ENCODE data around the gene CD96.

Gene CD96

DNA sequence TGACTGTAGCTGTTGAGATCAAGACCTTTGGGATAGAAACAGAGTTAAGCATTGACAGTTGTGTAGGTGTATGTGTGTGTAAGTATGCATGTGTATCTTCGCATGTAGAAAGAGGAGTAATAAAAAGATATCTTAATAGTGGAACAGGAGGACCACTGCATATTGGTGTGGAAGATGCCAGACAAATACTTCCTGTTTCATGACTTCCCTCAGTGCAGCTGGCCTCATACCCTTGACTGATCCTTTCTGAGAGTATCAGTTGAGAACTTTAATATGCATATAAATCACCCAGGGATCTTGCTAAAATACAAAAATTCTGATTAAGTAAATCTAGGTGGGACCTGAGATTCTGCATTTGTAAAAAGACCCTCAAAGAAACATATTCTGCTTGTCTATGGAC is 61.7 kb downstream of the CD96 start:
- TF ChIP-seq, protein P1, sequence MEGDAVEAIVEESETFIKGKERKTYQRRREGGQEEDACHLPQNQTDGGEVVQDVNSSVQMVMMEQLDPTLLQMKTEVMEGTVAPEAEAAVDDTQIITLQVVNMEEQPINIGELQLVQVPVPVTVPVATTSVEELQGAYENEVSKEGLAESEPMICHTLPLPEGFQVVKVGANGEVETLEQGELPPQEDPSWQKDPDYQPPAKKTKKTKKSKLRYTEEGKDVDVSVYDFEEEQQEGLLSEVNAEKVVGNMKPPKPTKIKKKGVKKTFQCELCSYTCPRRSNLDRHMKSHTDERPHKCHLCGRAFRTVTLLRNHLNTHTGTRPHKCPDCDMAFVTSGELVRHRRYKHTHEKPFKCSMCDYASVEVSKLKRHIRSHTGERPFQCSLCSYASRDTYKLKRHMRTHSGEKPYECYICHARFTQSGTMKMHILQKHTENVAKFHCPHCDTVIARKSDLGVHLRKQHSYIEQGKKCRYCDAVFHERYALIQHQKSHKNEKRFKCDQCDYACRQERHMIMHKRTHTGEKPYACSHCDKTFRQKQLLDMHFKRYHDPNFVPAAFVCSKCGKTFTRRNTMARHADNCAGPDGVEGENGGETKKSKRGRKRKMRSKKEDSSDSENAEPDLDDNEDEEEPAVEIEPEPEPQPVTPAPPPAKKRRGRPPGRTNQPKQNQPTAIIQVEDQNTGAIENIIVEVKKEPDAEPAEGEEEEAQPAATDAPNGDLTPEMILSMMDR (IDR thresholded peaks at IDR 0.05; ENCODE audit: low read depth, low read length): no peak
- DNase-seq (ENCODE audit: extremely low read depth, low read depth): no peak

DNA sequence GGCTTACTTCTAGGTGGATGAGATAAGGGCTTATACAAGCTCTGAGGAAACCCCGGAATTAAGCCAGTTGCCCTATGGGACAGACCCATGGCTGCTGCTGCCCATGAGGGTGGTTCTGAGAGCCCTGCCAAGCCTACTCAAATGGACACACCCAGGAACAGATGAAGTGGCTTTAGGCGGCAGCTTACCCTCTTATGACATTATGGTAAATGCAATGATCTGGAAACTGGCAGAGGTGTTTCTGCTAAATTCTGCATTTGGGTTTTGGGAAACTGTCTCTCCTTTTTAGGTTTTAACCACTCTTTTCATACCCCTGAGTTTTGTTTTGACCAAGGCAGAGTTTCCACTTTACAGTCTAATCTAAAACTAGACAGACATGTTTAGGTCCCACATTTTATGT is 62.1 kb downstream of the CD96 start:
- no peak for DNase-seq (ENCODE audit: extremely low read depth, low read depth)
- TF ChIP-seq, protein P1 (IDR thresholded peaks at IDR 0.05; ENCODE audit: low read depth, low read length): no peak

DNA sequence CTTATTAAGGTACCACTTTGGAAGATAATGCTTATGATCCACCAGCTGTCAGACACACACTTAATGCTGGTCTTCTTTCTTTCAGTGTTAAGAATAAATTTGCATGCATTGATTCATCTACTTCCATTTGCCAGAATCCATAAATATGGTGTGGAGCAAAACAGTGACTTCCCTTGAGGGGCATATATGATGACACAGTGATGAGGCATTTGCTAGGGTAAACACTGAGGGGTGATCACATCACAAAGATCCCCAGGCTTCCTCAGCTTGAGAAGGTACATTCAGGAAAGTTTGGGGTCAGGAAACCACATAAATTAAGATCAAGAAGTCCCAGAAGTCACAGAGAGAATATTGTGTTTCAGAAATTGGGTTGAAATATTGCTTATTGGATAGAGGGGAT is 63.0 kb downstream of the CD96 start:
- TF ChIP-seq, protein P1 (IDR thresholded peaks at IDR 0.05; ENCODE audit: low read depth, low read length): no peak
- DNase-seq (ENCODE audit: extremely low read depth, low read depth): no peak

DNA sequence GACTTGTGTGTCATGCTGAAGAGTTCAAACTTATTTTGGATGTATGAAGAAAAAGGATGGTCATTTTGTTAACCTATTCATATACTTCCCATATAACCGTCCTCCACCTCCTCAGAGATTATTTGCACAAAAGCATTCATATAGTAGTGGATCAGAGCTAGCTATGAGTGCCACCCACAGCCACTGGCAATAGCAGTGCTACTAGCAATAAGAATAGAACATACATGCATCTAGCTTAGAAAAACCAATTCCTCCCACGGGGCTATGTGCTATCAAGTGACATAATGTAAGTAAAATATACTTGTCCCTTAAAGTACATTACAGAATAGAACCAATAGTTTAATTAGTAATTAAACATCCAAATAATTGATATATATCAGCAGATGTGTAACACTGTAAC is 63.5 kb downstream of the CD96 start:
- no peak for DNase-seq (ENCODE audit: extremely low read depth, low read depth)
- TF ChIP-seq, protein P1 (IDR thresholded peaks at IDR 0.05; ENCODE audit: low read depth, low read length): no peak

DNA sequence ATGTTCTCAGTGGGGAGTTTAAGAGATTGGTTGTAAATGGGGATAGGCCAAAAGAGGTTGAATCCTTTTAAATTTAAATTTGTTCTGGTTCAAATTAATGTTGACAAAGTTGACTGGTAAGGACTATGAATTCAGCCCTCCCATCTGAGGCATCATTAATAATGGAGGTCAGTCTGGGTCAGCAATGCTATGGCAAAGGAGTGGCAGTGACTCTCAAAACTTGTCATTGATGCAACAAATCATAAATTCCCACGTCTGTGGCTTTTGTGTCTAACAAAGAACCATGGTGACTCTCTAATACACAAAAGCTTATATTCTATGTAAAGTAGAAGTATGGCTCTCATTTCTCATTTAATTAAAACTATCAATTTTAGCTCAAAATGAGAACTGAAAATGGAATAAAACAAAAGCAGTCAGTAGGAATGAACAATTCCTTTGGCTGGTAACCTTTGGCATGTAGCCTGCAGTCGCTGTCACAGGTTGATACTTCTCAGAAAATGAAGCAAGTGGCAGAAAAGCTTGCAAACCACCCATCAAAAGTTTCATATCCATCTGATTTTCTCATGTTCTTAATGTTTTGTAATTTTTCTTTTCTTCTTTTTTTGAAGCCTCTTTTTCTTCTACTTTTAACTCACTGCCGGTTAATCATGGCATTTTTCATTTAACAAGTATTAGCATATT is 65.4 kb downstream of the CD96 start:
- TF ChIP-seq, protein P1 (IDR thresholded peaks at IDR 0.05; ENCODE audit: low read depth, low read length): no peak

DNA sequence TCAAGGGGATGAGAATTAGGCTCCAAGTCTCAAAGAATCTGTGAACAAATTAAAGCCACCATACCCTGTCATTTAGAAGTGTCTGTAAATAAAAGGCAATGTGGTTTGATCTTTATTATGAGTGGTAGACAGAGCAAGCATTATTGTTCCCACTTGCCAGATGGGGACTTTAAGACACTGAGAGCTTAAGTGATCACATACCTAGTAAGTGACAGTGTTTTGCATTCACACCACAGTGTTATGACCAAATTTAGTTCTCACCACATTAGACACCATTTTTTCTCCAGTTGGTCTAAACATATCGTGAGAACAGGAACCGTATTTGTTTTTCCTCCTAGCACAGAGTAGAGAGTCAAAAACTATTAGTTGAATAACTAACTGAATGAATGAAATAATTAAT is 66.4 kb downstream of the CD96 start:
- DNase-seq (ENCODE audit: extremely low read depth, low read depth): no peak
- TF ChIP-seq, protein P1 (IDR thresholded peaks at IDR 0.05; ENCODE audit: low read depth, low read length): no peak

More for the DNA sequence above, 65.4 kb downstream of the CD96 start:
- DNase-seq (ENCODE audit: extremely low read depth, low read depth): no peak

DNA sequence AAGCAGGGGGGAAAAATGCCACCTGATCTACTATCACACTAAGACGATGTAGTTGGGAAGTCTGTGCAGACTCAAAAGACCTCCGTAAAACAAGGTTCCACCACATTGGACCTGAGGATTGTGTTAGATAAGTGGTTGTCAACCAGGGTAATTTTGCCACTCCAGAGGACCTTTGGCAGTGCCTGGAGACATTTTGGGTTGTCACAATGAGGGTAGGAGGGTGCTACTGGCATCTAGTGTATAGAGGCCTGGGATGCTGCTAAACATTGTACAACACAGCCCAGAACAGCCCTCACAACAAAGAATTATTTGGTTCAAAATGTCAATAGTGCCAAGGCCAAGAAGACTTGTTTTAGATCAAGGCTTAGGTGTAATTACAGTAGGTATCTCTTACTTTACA is 67.7 kb downstream of the CD96 start:
- DNase-seq (ENCODE audit: extremely low read depth, low read depth): no peak
- TF ChIP-seq, protein P1 (IDR thresholded peaks at IDR 0.05; ENCODE audit: low read depth, low read length): no peak

Measured in AG09319 (cell line).